H9 (cell line): ENCODE measurements around the gene TBC1D5. TPM values are rescaled to one million over a fixed set of nuclear protein-coding genes. Genes with fewer than 3 reads are reported as not detected.

ENCODE experiments used
- DNase-seq: peaks from one replicate; pipeline ENCODE4 v3.0.0-alpha.2; 2017
- H2AFZ ChIP-seq: one replicate; pipeline ENCODE4 v1.6.1; 2013; ENCODE audit warnings: mild to moderate bottlenecking, low read length, control low read depth, moderate library complexity
- H2AK5ac ChIP-seq: 2 replicates; pipeline ENCODE4 v1.6.1; 2013; ENCODE audit warnings: low read length, control low read depth, mixed read lengths; ENCODE audit not compliant: insufficient read length
- H2BK120ac ChIP-seq: one replicate; pipeline ENCODE4 v1.6.1; 2013; ENCODE audit warnings: low read depth, mild to moderate bottlenecking, low read length, control low read depth, inconsistent platforms; ENCODE audit not compliant: poor library complexity, severe bottlenecking
- H2BK12ac ChIP-seq: 2 replicates; pipeline ENCODE4 v1.6.1; 2013; ENCODE audit warnings: low read length, control low read depth, mixed read lengths, low read depth; ENCODE audit not compliant: insufficient read length
- H2BK15ac ChIP-seq: 2 replicates; pipeline ENCODE4 v1.6.1; 2013; ENCODE audit warnings: low read depth, low read length, control low read depth
- H2BK20ac ChIP-seq: one replicate; pipeline ENCODE4 v1.6.1; 2013; ENCODE audit warnings: low read depth, mild to moderate bottlenecking, low read length, control low read depth, inconsistent platforms; ENCODE audit not compliant: poor library complexity, severe bottlenecking
- H2BK5ac ChIP-seq: 2 replicates; pipeline ENCODE4 v1.6.1; 2013; ENCODE audit warnings: low read length, control low read depth, mixed read lengths; ENCODE audit not compliant: insufficient read length
- H3K14ac ChIP-seq: 2 replicates; pipeline ENCODE4 v1.6.1; 2013; ENCODE audit warnings: low read length, control low read depth; ENCODE audit not compliant: insufficient read depth
- H3K18ac ChIP-seq: 2 replicates; pipeline ENCODE4 v1.6.1; 2013; ENCODE audit warnings: low read depth, mild to moderate bottlenecking, mixed read lengths, low read length, control low read depth; ENCODE audit not compliant: insufficient read length
- H3K23ac ChIP-seq: 2 replicates; pipeline ENCODE4 v1.6.1; 2013; ENCODE audit warnings: low read length, control low read depth, mixed read lengths, low read depth; ENCODE audit not compliant: insufficient read length
- H3K23me2 ChIP-seq: 2 replicates; pipeline ENCODE4 v1.6.1; 2013; ENCODE audit warnings: low read depth, mild to moderate bottlenecking, mixed read lengths, low read length, control low read depth; ENCODE audit not compliant: insufficient read length, poor library complexity, severe bottlenecking
- H3K27ac ChIP-seq: 2 replicates; pipeline ENCODE4 v1.5.1; 2013; ENCODE audit warnings: low read length, control low read depth, mixed read lengths, low read depth; ENCODE audit not compliant: insufficient read length
- H3K27me3 ChIP-seq: 2 replicates; pipeline ENCODE4 v1.6.1; 2013; ENCODE audit warnings: low read length, control low read depth, inconsistent platforms; ENCODE audit not compliant: insufficient read depth
- H3K4ac ChIP-seq: 2 replicates; pipeline ENCODE4 v1.6.1; 2013; ENCODE audit warnings: low read depth, mild to moderate bottlenecking, control low read depth, inconsistent platforms, low read length, moderate library complexity
- H3K4me1 ChIP-seq: 2 replicates; pipeline ENCODE4 v1.6.1; 2013; ENCODE audit warnings: low read length, control low read depth, inconsistent platforms; ENCODE audit not compliant: insufficient read depth
- H3K4me2 ChIP-seq: 2 replicates; pipeline ENCODE4 v1.6.1; 2013; ENCODE audit warnings: low read length, control low read depth, mixed read lengths; ENCODE audit not compliant: insufficient read length, insufficient read depth
- H3K56ac ChIP-seq: 2 replicates; pipeline ENCODE4 v1.6.1; 2013; ENCODE audit warnings: low read depth, mild to moderate bottlenecking, mixed read lengths, low read length, control low read depth; ENCODE audit not compliant: insufficient read length
- H3K79me1 ChIP-seq: 2 replicates; pipeline ENCODE4 v1.6.1; 2013; ENCODE audit warnings: low read depth, mild to moderate bottlenecking, moderate library complexity, low read length, control low read depth, inconsistent platforms; ENCODE audit not compliant: insufficient read depth, poor library complexity, severe bottlenecking
- H3K79me2 ChIP-seq: 2 replicates; pipeline ENCODE4 v1.6.1; 2013; ENCODE audit warnings: low read length, control low read depth, inconsistent platforms; ENCODE audit not compliant: insufficient read depth
- H3K9ac ChIP-seq: 2 replicates; pipeline ENCODE4 v1.6.1; 2013; ENCODE audit warnings: low read length, control low read depth, mixed read lengths; ENCODE audit not compliant: insufficient read length; ENCODE audit errors: extremely low read depth
- H3K9me3 ChIP-seq: one replicate; pipeline ENCODE4 v1.6.1; 2013; ENCODE audit warnings: low read depth, low read length, inconsistent platforms; ENCODE audit not compliant: control insufficient read depth
- H3T11ph ChIP-seq: one replicate; pipeline ENCODE4 v1.6.1; 2013; ENCODE audit warnings: mild to moderate bottlenecking, low read length, control low read depth, inconsistent platforms
- H4K20me1 ChIP-seq: one replicate; pipeline ENCODE4 v1.6.1; 2013; ENCODE audit not compliant: control insufficient read depth, insufficient read length, insufficient read depth
- H4K5ac ChIP-seq: 2 replicates; pipeline ENCODE4 v1.6.1; 2013; ENCODE audit warnings: low read depth, mild to moderate bottlenecking, mixed read lengths, low read length, control low read depth; ENCODE audit not compliant: insufficient read length
- H4K8ac ChIP-seq: replicated peaks from 2 replicates; pipeline ENCODE4 v1.6.1; 2013; ENCODE audit warnings: low read length, control low read depth, mixed read lengths, low read depth; ENCODE audit not compliant: insufficient read length
- H4K91ac ChIP-seq: 2 replicates; pipeline ENCODE4 v1.6.1; 2013; ENCODE audit warnings: low read depth, mild to moderate bottlenecking, moderate library complexity, mixed read lengths, low read length, control low read depth; ENCODE audit not compliant: insufficient read length
- H3K27ac Mint-ChIP-seq, 3 experiments: 2 replicates in 2 of 3; 3 replicates in 1 of 3; pipeline ENCODE4 v1.8.0; 2020 to 2021; ENCODE audit warnings: mixed read lengths in 3 of 3, mild to moderate bottlenecking in 1 of 3, moderate library complexity in 1 of 3
- H3K27me3 Mint-ChIP-seq: 2 replicates; pipeline ENCODE4 v1.8.0; 2021; ENCODE audit warnings: low read depth, mild to moderate bottlenecking, moderate library complexity, mixed read lengths
- H3K36me3 Mint-ChIP-seq, 3 experiments: 2 replicates in 2 of 3; 3 replicates in 1 of 3; pipeline ENCODE4 v1.8.0; 2020 to 2021; ENCODE audit warnings: low read depth in 3 of 3, mixed read lengths in 3 of 3; ENCODE audit not compliant: insufficient read depth in 1 of 3
- H3K4me1 Mint-ChIP-seq, 2 experiments: 2 replicates each; pipeline ENCODE4 v1.8.0; 2020; ENCODE audit warnings: mixed read lengths in 2 of 2
- H3K4me3 Mint-ChIP-seq, 2 experiments: 2 replicates in 1 of 2; 3 replicates in 1 of 2; pipeline ENCODE4 v1.8.0; 2020 to 2021; ENCODE audit warnings: mild to moderate bottlenecking in 2 of 2, mixed read lengths in 2 of 2, moderate library complexity in 1 of 2
- H3K9me3 Mint-ChIP-seq, 2 experiments: 2 replicates in 1 of 2; 3 replicates in 1 of 2; pipeline ENCODE4 v1.8.0; 2020; ENCODE audit warnings: mild to moderate bottlenecking in 2 of 2, mixed read lengths in 2 of 2, moderate library complexity in 1 of 2
- CTCF ChIP-seq: fragments of 200-600 bp; sonication (generic); conservative IDR thresholded peaks from 3 replicates; pipeline ENCODE4 v1.8.0; 2021; ENCODE audit warnings: antibody characterized with exemption, mild to moderate bottlenecking
- WGBS: extraction: QIAGEN DNeasy Blood & Tissue Kit; methylation state at CpG from one replicate; pipeline ENCODE4 v1.1.7; 2013; ENCODE audit warnings: missing lambda C conversion rate, low lambda C conversion rate, mixed read lengths; ENCODE audit not compliant: insufficient read length; ENCODE audit errors: extremely low coverage; 5-methylcytosine and 5-hydroxymethylcytosine counted together
- total RNA-seq: library from RNA; stranded (reverse); gene quantifications from 2 replicates; pipeline ENCODE4 v1.2.1, GENCODE V29; 2021

TBC1D5 gene
- total RNA-seq, 1 experiment from 2014 or later: 25.0 TPM

- no peaks in the 10 kb centered on the region for H3K36me3 Mint-ChIP-seq
- Histone ChIP-seq H3K56ac (no peak overlapping the region), H2AFZ (no peak overlapping the region), H2AK5ac (no peak overlapping the region), H3K79me2 (peaks cover 2% of the 10 kb centered on the region; the same call in 1 of the 2 replicates), H3K27me3 (no peaks in the 10 kb centered on the region), H2BK20ac (no peak overlapping the region), H3K14ac (no peak overlapping the region), H4K91ac (no peak overlapping the region), H4K8ac (no peak overlapping the region), H2BK12ac (no peak overlapping the region), H3K18ac (no peak overlapping the region), H3K23me2 (peaks cover 4% of the 10 kb centered on the region), H3K4me1 (peaks cover 4% of the 10 kb centered on the region), H2BK5ac (no peak overlapping the region), H2BK120ac (no peak overlapping the region), H3K4me2 (peak overlapping the region; percentile 81), H4K5ac (no peak overlapping the region), H3T11ph (no peak overlapping the region), H2BK15ac (no peak overlapping the region), H3K79me1 (no peaks in the 10 kb centered on the region), H3K27ac (peak overlapping the region; percentile 50), H3K9me3 (no peaks in the 10 kb centered on the region), H3K23ac (no peak overlapping the region), H3K9ac (peak overlapping the region; percentile 82), H4K20me1 (no peaks in the 10 kb centered on the region), H3K4ac (no peak overlapping the region)
- no peaks in the 10 kb centered on the region for H3K27me3 Mint-ChIP-seq
- peak overlapping the region; percentile 25 to 97 (median 77) for H3K27ac Mint-ChIP-seq
- H3K4me1 Mint-ChIP-seq: peaks cover 29 to 37% of the 10 kb centered on the region in 2 experiments
- H3K9me3 Mint-ChIP-seq: no peaks in the 10 kb centered on the region
- H3K4me3 Mint-ChIP-seq: peak overlapping the region; percentile 92
- no CpG with 5 or more reads among the region's 12 CpGs for WGBS
- DNase-seq: peak; percentile 96
- no peak for TF ChIP-seq CTCF
These were observed 638 bp upstream of the TBC1D5 start for GRCh38 chr3:17742880-17743657.
